HG03196 (cell line): ENCODE data around the gene DEF6.
A peak's percentile ranks its signal among the peaks of the same experiment; 100 is the strongest.
"Not testable (repeated sequence)": the region's sequence is repeated elsewhere in the genome, so short reads cannot be mapped to it uniquely, and the experiment has no call there.

Experiments
- ATAC-seq: cut with Tn5 transposase; IDR thresholded peaks from one replicate; pipeline ENCODE4 v1.9.1; 2021; ENCODE audit not compliant: unreplicated experiment

Gene DEF6

DNA sequence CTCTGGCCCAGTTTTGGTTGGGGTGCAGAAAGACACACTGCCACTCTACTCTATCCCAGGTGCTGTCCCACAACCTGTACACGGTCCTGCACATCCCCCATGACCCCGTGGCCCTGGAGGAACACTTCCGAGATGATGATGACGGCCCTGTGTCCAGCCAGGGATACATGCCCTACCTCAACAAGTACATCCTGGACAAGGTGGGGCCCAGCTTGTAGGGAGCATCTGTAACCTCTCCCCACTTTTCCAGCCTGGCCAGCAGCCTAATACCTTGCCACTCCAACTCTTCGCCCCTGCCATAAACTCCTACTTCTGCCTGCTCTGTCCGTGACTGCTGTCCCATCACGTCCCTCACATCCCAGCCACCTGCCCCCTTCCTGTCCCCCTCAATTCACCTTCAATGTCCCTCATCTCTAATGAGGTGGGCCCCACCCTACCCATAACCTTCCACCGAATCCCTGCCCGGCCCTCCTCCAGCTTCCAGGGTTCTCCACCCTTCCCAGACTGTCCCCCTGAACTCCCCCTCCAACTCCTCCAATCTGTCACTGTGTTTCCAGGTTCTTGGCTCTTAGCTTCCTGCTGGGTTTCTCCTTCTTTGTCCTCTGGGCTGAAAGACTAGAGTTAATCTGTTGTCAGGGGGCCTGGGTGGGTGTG, 12.1 kb downstream of the DEF6 start:
- ATAC-seq: no peak

GRCh38 chr6:35310265-35310831, 12.7 kb downstream of the DEF6 start:
- ATAC-seq: no peak

GRCh38 chr6:35311390-35312075, 13.9 kb downstream of the DEF6 start:
- no peak for ATAC-seq

GRCh38 chr6:35312076-35312800, 14.6 kb downstream of the DEF6 start:
- ATAC-seq: no peak

DNA sequence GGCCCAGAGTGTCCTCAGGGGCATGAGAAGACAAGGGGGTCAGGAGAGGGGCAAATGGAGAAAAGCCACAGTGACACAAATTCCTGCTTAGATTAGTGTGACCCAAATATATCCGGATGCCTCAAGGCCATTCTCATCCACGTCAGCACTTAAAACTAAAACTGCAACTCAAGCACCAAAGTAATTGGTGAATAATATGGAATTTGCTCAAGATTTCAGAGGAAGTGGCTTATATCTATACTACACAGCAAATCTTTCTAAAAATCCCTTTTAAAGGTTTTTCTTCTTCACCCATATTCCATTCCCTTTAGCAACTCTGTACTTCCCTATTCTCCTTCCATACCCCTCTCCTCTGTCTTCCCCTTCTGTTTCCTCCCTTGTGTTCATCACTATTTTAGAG, 15.2 kb downstream of the DEF6 start:
- no peak for ATAC-seq

DNA sequence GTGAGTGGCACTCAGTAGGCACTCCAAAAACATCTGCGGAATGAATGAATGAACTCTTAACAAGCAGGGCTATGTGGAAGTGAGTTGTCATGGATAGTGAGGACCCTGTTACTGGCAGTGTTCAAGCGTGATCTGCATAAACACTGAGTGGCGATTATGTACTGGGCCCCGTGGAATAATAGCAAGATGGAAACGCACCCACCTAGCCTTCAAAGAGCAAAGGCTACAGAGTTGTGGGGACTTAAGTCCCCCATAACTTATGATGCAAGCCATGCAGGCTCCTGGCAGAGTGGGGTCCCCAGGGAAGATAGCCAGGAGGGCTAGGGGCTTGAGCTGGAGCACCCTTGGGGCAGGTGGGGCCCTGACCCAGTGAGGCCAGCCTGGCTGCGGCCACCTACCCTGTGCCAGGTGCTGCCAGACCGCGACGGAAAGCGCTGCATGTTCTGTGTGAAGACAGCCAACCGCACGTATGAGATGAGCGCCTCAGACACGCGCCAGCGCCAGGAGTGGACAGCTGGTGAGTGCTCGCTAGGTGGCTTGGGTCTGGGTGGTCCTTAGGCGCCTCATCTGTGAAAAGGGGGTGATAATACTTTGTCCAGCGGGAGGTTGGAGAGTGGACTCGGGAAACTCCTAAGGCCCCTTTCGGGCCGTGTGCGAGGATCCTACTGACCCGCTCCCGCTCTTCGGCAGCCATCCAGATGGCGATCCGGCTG, 20.0 kb downstream of the DEF6 start:
- ATAC-seq: no peak

DNA sequence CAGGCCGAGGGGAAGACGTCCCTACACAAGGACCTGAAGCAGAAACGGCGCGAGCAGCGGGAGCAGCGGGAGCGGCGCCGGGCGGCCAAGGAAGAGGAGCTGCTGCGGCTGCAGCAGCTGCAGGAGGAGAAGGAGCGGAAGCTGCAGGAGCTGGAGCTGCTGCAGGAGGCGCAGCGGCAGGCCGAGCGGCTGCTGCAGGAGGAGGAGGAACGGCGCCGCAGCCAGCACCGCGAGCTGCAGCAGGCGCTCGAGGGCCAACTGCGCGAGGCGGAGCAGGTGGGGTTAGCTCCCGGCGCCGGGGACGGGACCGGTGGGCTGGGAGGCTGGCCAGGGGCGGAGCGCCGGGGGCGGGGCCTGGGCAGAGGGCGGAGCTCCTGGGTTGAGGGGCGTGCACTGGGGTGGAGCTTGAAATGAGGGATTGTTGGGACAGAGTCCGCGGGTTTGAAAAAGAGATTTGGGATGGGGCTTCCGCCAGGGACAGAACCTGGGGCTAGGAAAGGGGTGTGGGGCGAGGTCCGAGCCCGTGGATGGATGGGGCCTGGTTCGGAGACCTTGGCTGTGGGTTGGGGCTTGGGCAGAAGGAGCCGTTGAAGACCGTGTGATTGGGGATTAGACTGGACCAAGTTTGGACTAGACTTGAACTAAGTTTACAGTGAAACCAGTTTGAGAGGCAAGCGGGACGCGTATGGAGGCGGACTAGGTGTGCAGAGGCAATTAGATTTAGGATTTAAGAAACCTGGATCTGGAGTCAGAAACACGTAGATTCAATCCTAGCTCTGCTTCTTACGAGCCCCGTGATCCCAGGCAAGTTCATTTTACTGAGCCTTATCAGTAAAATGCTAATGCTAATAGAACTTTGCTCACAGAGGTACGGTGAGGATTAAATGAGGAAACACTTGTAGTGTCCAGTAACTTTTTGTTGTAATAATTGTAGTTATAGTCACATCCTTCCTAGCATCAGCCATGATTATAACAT, 20.9 kb downstream of the DEF6 start:
- ATAC-seq: no peak

DNA sequence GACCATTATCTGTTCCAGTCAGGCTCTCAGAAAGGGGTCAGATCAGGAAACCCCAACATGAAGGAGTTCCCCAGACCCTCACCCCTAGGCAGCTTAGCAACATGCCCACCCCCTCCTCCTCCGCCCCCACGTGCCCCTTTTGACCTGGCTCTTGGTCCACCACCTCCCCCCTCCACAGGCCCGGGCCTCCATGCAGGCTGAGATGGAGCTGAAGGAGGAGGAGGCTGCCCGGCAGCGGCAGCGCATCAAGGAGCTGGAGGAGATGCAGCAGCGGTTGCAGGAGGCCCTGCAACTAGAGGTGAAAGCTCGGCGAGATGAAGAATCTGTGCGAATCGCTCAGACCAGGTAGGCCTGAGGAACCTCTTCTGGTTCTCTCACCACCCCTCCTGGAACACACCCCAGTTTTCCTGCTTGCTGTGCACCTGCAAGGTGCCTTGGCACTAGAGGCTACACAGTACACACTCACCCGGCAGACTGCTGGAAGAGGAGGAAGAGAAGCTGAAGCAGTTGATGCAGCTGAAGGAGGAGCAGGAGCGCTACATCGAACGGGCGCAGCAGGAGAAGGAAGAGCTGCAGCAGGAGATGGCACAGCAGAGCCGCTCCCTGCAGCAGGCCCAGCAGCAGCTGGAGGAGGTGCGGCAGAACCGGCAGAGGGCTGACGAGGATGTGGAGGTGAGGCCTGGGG, 21.9 kb downstream of the DEF6 start:
- no peak for ATAC-seq

GRCh38 chr6:35320031-35320410, 22.4 kb downstream of the DEF6 start:
- no peak for ATAC-seq

- no peak for ATAC-seq
Measured at GRCh38 chr6:35321091-35321490, 23.5 kb downstream of the DEF6 start.

- ATAC-seq: peak; percentile 84
Measured at GRCh38 chr6:35327349-35328027, 29.9 kb downstream of the DEF6 start.

DNA sequence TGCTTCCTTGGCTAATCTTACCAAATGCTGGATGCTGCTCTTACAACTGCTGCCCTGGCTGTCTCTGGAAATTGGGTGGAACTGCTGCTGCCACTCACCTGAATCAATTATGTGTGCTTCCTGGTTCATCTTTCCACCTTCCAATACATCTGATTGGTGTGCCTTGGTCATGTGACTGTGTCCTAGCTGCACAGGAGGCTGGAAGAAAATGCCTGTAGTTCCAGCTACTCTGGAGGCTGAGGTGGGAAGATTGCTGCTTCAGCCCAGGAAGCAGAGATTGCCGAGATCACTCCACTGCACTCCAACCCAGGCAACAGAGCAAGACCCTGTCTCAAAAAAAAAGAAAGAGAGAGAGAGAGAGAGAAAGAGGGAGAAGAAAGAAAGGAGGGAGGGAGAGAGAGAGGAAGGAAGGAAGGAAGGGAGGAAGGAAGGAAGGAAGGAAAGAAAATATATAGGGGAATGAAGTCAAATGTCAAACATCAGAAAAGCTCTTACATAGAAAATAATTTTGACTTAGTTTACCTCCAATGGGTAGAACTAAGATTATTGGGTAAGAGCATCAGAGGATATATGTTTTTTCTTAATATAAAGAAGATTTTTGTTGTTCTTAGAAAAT, 30.6 kb downstream of the DEF6 start:
- ATAC-seq: no peak

GRCh38 chr6:35328965-35329364, 31.3 kb downstream of the DEF6 start:
- not testable (repeated sequence) for ATAC-seq

- ATAC-seq: no peak
Measured at GRCh38 chr6:35330541-35331119, 33.0 kb downstream of the DEF6 start.

- ATAC-seq: not testable (repeated sequence)
Measured at GRCh38 chr6:35332074-35332887, 34.7 kb downstream of the DEF6 start.

DNA sequence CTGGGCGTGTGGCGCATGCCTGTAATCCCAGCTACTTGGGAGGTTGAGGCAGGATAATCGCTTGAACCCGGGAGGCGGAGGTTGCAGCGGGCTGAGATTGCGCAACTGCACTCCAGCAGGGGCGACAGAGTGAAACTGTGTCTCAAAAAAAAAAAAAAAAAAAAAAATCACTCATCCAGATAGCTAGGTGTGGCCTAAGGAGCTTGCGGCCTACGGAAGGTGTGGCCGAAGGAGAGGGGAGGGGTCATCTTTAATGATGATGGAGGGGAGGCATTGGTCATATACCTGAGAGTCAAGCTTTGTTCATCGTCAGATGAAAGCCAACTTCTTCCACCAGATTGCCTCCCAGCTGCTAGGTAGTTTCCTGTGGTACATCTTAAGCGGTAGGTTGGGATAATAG, 43.9 kb downstream of the DEF6 start:
- no peak for ATAC-seq
